Kidney tubule cell (primary cell): ENCODE data around the gene PRR33.
"Not testable (repeated sequence)": the region's sequence is repeated elsewhere in the genome, so short reads cannot be mapped to it uniquely, and the experiment has no call there.

Source experiments
- DNase-seq: peaks from one replicate; pipeline ENCODE4 v3.0.0-alpha.2; 2018; ENCODE audit warnings: low spot score

The PRR33 gene

DNA sequence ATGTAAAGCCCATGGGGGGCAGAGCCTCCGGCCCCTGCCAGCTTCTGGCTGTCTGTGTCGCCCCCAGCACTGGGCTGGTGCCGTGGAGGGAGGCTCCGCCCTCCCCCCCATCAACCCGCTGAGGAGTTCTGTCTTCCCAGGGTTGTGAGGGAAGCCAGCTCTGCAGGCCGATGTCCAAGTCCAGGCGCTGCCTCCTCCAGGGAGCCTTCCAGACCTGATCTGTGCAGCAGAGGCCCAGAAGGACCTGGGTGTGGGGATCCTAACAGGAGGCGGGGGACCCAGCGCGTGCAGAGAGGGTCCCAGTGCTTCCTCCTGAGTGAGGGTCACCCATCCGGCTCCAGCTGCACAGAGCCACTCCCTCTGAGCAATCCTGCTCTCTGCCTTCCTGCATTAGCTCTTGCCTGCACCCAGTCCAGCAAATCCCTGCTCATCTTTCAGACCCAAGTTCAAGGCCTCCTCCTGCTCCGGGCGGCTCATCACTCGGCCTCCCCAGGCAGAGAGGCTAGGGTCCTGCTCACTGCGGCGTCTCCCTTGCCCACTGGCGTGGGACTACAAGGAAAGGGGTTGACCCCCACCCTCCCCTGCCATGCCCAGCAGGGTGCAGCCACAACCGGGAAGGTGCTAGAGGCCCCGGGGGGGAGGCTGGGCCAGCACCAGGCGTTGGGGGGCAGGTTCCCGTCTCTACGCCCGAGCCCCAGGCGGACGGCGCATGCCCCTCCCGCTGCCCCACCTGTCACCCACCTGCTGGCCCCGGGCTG lies 16.4 kb downstream of the PRR33 start:
- no peak for DNase-seq

DNA sequence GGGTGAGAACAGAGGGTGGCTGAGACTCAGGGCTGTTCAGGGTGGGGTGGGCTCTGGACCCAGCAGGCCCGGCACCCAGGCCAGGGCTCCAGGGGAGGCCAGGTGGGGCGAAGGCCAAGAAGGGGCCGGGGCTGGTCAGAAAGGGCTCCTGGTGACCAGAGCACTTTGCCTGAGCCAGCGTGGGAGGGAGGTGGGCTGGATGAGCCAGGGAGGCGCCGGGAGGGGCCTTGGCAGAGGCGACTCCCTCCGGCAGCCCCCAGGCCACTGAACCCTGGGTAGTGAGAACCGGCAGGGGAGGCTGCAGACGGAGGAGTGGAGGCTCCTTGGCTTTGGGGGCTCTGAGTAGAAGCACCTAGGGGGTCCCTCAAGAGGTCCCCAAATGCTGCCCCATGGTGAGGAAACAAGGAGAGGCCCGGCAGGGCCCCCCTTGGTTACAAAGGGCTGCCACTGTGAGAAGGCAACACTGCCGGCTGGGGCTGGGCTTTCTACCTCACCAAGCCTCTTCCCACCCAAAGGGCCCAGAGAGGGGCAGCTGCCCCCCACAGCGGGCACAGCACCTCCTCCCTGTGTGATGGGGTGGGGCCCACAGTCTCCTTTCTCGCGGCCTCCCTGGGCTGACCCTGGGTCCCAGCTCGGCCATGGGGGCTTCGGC lies 17.1 kb downstream of the PRR33 start:
- DNase-seq: not testable (repeated sequence)

DNA sequence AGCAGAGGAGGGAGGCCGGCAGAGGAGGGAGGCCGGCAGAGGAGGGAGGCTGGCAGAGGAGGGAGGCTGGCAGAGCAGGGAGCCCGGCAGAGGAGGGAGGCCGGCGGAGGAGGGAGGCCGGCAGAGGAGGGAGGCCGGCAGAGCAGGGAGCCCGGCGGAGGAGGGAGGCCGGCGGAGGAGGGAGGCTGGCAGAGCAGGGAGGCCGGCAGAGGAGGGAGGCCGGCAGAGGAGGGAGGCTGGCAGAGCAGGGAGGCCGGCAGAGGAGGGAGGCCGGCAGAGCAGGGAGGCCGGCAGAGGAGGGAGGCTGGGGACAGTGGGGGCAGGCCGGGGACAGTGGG lies 17.9 kb downstream of the PRR33 start:
- not testable (repeated sequence) for DNase-seq

DNA sequence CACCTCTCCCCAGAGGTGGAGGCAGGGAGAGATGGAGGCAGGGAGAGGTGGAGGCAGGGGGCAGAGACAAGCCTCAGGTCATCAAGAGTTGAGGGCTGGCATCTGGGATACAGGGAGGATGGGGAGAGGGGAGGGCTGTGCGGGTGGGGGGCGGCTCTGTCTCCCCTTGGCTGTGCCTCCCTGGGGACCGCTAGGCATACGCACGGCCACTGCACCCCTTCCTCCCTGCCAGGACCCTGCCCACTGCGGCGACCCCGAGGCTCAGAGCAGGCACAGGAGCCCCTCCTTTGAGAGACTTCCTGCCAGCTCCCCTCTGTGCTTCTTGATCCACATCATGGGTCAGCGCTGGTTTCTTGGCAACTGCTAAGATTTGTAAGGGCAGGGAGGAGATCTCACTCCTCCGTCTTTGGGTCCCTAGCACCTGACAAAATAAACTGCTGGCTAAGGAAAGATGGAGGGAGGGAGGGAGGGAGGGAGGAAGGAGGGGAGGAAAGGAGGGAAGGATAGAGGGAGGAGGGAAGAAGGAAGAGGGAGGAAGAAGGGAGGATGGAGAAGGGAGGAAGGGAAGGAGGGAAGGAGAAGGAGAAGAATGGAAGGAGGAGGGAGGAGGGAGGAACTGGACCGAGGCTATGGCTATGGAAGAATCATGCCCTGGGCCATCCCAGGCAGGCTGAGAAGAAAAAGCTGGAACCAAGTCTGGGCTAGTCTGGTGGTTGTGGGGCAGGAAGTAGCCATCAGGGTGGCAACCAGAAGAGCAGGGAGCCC lies 18.5 kb downstream of the PRR33 start:
- DNase-seq: no peak

DNA sequence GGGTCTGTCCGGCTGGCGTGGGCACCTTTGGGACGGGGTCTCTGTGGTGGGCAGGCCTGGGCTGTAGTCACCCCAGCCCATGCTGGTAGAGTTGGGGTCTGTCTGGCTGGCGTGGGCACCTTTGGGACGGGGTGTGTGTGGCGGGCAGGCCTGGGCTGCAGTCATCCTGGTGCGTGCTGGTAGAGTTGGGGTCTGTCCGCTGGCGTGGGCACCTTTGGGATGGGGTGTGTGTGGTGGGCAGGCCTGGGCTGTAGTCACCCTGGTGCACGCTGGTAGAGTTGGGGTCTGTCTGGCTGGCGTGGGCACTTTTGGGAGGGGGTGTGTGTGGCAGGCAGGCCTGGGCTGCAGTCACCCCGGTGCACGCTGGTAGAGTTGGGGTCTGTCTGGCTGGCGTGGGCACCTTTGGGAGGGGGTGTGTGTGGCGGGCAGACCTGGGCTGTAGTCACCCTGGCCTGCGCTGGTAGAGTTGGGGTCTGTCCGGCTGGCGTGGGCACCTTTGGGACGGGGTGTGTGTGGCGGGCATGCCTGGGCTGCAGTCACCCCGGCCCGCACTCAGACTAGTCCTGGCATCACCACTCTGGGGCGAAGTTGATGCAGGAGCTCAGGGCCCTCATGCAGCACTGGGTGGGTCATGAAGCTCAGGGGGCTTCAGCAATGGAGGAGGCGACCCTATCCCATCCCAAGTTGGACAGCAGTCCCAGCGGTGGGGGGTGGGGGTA lies 19.3 kb downstream of the PRR33 start:
- no peak for DNase-seq

DNA sequence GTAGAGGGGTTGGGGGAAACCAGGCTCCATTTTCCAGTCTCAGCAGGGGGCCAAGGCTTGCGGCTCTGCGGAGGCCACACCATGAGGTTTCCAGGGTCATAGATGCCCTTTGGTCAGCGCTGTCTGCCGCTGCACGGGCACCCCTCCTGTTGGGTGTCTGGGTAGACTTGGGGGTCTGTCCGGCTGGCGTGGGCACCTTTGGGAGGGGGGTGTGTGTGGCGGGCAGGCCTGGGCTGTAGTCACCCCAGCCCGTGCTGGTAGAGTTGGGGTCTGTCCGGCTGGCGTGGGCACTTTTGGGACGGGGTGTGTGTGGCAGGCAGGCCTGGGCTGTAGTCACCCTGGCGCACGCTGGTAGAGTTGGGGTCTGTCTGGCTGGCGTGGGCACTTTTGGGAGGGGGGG lies 20.2 kb downstream of the PRR33 start:
- no peak for DNase-seq

DNA sequence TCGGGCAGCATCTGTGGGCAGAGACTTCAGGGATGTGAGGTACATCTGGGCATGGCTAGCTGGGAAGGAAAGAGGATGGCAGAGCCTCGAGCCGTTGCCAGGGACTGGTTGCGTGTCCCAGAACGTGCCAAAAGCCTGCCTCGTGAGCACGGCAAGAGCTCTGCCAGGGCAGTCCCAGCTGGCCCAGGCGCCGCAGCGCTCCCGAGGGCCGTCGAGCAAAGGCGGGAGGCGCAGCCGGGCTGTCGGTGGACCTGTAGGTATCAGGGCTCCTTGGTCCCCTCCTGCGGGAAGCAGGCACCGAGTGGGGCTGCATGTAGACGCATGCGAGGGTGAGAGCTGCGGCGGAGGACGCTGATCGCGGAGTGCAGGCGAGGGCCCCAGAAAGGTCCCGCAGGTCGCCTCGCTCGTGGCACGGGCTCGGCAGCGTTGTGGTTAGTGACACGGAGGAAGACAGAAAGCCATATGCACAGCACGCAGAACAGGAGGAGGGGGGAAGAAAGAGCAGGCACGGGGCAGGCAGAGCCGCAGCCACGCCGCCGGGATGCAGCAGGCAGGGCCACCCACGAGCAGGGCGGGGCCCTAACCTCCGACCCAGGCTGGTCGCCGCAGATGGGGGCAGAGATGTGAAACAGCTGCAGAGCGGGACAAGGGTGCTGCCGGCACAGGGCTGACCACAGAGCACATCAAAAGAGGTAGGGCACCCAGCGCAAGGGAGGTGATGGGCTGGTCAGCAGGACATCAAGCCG lies 20.8 kb downstream of the PRR33 start:
- DNase-seq: no peak

DNA sequence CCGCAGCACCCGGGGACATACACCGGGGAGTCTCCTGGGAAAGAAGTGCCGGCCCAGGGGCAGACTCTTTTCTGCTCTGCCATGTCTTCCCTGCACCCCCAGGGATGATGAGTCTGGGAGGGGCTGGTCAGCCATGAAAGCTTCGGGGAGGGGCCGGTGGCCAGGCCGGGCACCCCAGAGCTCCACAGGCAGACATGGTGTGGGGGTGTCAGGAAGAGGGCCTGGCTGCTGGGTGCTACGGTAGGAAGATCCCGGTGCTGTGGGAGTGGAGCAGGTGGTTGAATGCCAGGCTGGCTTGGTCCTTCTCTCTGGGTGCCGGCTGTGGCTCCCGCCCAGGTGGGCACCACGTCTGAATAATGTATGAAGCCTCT lies 21.4 kb downstream of the PRR33 start:
- DNase-seq: no peak

DNA sequence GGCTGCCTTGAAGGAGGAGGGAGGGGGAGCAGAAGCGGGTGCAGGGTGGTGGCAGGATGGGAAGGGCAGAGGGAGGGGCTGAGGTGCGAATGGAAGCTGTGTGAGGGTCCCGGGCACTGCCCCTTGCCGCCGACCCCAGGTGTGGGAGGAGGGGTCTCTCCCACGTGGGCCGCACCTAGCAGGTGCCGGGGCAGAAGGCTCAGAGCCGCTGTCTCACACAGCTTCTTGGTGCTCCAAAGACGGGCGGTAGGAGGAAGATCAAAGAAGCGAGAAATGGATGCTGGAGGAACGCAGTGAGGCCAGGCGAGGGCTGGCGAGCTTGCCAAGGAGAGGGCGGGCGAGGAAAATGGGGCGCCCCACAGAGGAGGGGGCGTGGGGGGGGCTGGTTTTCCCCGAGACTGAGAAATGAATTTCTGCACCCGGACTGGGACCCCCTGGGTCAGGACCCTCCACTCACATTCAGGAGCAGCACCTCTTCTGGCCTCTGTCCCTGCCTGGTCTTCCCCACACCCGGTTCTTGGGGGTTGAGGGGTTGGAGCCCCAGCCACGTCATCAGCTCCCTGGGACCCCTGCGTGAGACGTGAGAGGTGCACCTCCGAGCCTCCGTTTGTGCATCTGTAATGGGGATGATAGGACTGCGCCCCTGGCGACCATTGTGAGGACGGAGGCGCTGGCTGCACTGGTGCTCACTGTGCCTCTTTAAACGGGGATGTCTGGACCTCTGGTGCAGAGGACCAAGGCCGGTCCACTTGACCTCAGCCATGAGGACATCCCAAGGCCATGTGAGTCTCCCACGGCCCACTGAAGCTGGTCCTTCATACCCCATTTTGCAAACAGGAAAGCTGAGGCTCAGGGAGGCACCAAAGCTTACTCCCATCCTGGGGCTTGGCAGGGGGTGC lies 22.0 kb downstream of the PRR33 start:
- DNase-seq: no peak

DNA sequence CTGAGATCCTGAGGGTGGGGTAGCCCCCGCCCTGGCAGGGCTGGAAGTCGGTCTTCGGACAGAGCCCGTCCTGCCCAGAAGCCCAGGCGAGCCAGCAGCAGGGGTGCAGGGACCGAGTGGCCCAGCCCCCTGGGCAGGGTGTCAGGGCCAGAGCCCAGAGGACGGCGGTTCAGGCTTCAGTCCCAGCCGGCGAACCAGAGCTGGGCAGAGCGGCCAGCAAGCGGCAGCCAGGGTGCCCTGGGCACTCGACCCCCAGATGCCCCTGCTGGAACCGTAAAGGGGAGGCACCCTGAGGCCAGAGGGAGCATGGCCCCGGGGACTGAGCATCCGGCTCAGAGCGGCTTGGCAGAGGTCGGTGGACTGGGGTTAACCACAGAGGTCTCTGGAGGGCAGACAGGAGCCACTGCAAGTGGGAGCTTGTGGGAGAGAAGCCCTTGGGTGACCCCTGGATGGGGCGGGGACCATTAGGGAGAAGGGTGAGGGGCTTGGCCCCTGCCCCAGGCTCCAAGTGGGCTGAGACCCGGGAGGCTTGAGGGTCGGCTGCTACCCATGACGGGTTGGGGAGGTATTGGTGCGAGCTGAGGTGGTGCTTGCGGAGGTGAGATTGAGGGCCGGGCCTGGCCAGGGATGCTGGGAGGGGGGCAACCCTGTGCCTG lies 22.9 kb downstream of the PRR33 start:
- no peak for DNase-seq

DNA sequence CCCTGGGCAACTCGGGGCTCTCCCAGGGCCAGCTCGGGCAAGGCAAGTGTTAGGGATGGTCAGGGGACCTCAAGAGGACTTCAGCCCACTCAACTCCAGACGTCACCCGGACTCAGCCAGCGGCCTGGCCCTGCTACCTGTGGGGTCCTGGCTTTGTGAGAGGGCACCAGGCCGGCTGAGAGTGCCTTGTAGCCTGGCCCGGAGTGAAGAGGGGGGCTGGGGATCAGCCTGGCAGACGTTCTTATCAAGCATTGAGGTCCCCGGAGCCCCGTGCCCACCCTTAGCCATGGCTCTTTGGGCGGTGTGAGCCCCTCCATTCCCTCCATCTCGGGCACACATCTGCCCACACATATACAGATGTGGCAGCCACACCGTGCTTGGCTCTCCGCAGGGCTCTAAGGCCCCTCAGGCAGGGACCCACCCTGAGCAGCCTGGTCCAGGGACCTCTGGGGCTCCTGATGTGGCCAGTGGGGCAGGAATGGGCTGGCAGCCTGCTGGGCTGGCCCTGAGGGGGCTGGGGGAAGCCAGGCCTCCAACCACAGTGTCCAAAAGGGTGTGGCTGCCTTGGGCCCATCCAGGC lies 23.5 kb downstream of the PRR33 start:
- DNase-seq: no peak

DNA sequence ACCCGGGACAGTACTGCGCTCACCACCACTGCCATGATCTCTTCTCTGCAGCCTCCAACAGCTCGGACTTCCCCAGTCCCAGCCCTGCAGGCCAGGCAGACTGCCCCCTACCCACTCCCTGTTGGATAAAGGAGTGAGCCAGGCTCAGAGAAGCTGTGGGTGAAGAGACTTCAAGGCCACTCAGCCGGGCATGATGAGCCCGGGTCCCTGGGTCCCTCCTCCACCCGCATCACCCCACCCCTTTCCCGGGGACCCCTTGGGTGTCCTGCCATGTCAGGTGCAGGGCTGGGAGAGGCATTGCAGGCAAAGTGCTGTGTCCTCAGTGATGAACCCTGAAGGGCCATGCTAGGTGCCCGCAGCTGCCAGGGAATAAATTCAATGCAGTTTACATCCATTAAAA lies 24.3 kb downstream of the PRR33 start:
- no peak for DNase-seq

DNA sequence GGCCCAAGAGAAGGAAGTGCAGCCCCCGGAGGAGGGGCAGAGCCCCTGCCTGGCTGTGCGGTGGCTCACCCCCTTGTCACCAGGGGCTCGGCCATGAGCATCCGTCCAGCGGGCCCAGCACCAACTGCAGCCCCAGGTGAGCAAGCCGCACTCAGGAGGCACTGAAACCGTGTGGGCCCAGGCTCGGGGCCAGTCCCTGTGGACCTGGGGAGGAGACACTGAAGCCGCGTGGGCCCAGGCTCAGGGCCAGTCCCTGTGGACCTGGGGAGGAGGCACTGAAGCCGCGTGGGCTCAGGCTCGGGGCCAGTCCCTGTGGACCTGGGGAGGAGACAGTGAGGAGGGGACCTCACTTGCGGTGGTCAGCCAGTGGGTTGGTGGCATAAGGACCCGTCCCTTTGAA lies 24.9 kb downstream of the PRR33 start:
- no peak for DNase-seq

DNA sequence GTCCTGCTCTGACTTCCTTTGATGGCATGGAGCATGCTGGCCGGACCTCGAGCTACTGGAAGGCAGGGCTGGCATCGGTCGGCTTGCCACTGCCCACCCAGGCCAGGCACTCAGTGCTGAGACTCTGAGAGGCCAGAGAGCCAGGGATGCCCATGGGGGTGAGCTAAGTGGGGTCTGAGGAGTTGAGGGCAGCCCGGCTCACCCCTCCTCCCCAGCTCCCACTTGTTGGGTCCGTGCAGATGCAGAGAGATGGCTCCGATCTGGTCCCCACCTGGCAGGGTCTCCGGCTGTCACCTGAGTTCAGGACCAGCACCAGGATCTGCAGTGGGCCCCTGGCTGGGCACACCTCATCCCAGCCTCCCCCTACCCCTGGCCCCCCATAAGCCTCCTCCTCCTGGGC lies 25.5 kb downstream of the PRR33 start:
- DNase-seq: no peak

DNA sequence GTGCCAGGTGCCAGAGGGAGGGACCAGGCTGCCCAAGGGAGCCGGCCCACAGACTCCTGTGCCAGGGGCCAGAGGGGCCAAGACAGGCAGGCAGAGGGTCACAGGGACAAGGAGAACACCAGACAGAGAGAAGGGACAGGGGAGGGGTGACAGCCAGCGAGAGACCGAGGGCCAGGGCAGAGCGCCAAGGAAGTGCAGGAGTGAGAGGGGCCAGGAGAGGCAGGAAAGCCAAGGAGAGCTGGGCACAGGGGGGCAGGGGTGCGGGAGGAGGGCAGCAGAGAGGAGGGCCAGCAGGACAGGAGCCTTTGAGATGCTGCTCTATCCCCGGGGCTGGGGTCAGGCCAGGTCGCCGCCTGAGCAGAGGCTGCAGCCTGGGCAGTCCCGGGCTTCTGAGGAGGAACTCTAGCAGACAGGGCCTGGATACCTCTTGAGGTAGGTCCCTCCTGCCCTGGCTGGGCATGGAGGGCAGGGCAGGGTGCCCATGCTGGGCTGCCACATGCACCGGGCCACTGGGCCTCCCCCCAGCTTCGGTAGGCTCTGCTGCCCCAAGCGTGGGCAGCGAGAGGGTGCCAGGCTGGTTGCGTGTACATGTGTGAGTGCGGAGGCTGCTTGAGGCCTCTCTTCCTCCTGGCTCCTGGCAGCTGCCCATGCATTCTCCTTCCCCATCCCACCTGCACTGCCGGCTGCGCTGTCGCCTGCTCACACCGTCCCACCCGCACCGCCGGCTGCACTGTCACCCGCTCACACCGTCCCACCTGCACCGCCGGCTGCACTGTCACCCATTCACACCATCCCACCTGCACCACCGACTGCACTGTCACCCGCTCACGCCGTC lies 26.6 kb downstream of the PRR33 start:
- no peak for DNase-seq

DNA sequence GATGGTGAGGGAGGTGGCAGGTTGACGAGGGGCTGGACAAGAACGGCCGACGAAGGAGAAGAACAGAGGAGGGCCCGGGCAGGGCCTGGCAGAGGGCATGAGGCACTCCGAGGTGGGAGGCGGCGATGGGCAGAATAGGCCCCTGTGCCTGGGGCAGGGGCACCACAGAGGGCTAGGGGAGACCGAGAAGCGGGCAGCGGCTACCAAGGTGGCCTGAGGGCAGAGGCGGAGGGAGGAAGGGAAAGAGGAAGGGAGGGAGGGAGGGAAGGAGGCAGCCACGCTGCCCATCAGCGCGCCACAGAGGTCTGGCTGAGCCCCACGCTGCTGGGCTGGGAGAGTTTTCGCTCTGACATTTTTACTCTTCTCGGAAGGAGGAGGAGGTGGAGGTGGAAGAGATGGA lies 27.5 kb downstream of the PRR33 start:
- no peak for DNase-seq

DNA sequence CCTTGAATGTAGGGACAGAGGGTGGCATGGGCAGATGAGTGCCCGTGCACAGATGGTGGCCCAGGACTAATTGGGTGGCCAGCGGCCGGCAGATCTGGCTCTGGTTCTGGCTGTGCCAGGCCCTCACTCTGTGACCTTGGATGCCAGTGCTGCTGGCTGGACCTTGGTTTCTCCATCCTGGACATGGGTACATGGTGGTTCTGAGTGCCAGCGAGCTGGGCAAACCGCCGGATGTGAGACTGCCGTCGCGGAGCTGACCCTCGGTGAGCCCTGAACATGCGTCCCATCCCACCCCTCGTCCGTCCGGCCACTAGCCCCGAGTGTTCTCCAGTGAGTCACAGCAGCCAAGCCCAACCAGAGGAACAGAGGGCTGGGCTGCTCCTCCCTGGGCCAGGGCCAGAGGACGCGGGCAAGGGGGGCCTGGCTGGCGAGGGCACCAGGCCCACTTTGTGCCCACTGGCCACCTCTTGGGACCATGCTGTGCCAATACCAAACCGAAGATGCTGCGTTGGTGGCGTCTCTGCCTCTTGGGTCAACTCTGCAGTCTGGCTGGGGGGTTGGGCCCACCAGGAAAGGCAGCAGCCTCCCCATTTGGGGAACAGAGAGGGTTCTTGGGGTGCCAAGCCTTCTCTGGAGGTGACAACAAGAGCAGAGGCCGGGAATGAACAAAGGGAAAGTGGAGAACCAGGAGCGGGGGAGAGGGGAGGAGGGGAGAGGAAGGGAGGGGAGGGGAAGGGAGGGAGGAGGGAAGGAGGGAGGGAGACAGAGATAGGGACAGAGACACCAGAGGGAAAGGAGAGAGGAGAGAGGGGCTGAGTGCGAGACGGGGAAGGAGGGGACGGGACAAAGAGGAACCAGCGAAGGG lies 28.1 kb downstream of the PRR33 start:
- peak; percentile 86 for DNase-seq
